A549 (cell line): Measurements from ENCODE around the gene PGC. TPM values are rescaled to one million over a fixed set of nuclear protein-coding genes. Genes with fewer than 3 reads are reported as not detected.

ENCODE experiments used
- ATAC-seq, 2 experiments: fragments of 200-7000 bp in 1 of 2; fragments of >200 bp in 1 of 2; cut with Nextera tagmentation in 1 of 2; cut with Tn5 transposase in 1 of 2; 3 replicates each; pipeline versions ENCODE4 v1.8.0 to v1.9.1; 2018 to 2020; ENCODE audit warnings: mild to moderate bottlenecking in 1 of 2, moderate library complexity in 1 of 2
- CTCF ChIA-PET: fragments of 300-600 bp; sonication (Branson Sonifier 250); formaldehyde crosslinking; extraction: SDS; loops from one replicate; lab custom pipeline; 2021; ENCODE audit warnings: antibody characterized with exemption, inconsistent platforms; lab: Yijun Ruan, JAX
- POLR2A ChIA-PET: fragments of 350-600 bp; formaldehyde crosslinking; extraction: SDS; loops from one replicate; lab custom pipeline; 2021; ENCODE audit warnings: antibody characterized with exemption, inconsistent platforms; lab: Yijun Ruan, JAX
- DNase-seq, 2 experiments: peaks; one replicate each; pipeline versions ENCODE4 v3.0.0 to v3.0.0-alpha.2; 2011 to 2016; ENCODE audit warnings: low read depth in 1 of 2, low spot score in 1 of 2
- FAIRE-seq: peaks from 2 replicates; lab custom pipeline; 2011; peaks lifted over from hg19 to GRCh38; lab: Jason Lieb, UNC
- H3K27ac ChIP-seq, 2 experiments: fragments of >200 bp; sonication (Bioruptor Twin); formaldehyde crosslinking; 3 replicates each; pipeline ENCODE4 v1.5.1; 2016 to 2017
- H3K4me1 ChIP-seq: fragments of >200 bp; sonication (Bioruptor Twin); formaldehyde crosslinking; 3 replicates; pipeline ENCODE4 v1.6.1; 2016
- H3K4me2 ChIP-seq: fragments of >200 bp; sonication (Bioruptor Twin); formaldehyde crosslinking; 3 replicates; pipeline ENCODE4 v1.6.1; 2016
- H3K4me3 ChIP-seq: fragments of >200 bp; sonication (Bioruptor Twin); formaldehyde crosslinking; 3 replicates; pipeline ENCODE4 v1.5.1; 2016
- H3K9me3 ChIP-seq: fragments of >200 bp; sonication (Bioruptor Twin); formaldehyde crosslinking; 3 replicates; pipeline ENCODE4 v1.6.1; 2016
- CBX2 ChIP-seq: fragments of 200-600 bp; sonication (generic); IDR thresholded peaks from 2 replicates; pipeline ENCODE4 v1.6.1; 2016; ENCODE audit warnings: low read depth, mild to moderate bottlenecking, borderline replicate concordance
- CHD2 ChIP-seq: fragments of 150-350 bp; IDR thresholded peaks from 2 replicates; pipeline ENCODE4 v1.6.1; 2014; ENCODE audit warnings: low read length; ENCODE audit not compliant: partially characterized antibody
- CHD4 ChIP-seq: fragments of 200-600 bp; sonication (generic); IDR thresholded peaks from 2 replicates; pipeline ENCODE4 v1.6.1; 2016; ENCODE audit warnings: antibody characterized with exemption, mild to moderate bottlenecking, borderline replicate concordance
- EHMT2 ChIP-seq: fragments of 200-600 bp; sonication (generic); IDR thresholded peaks from 2 replicates; pipeline ENCODE4 v1.6.1; 2016; ENCODE audit warnings: antibody characterized with exemption, low read depth, mild to moderate bottlenecking, moderate library complexity
- EP300 ChIP-seq, 2 experiments: fragments of >200 bp; sonication (Bioruptor Twin); formaldehyde crosslinking; IDR thresholded peaks; 2 replicates in 1 of 2; 3 replicates in 1 of 2; pipeline ENCODE4 v1.6.1; 2016 to 2017
- ESRRA ChIP-seq: fragments of 150-350 bp; IDR thresholded peaks from 2 replicates; pipeline ENCODE4 v1.6.1; 2014; ENCODE audit warnings: mild to moderate bottlenecking, low read length, borderline replicate concordance
- HEYL ChIP-seq: fragments of 250-450 bp; sonication (Bioruptor Pico); IDR thresholded peaks from 2 replicates; pipeline ENCODE4 v1.8.0; 2021; ENCODE audit warnings: mild to moderate bottlenecking, moderate library complexity
- HOXA7 ChIP-seq: fragments of 250-450 bp; sonication (Bioruptor Pico); IDR thresholded peaks from 2 replicates; pipeline ENCODE4 v1.5.0; 2020; ENCODE audit warnings: mild to moderate bottlenecking, moderate library complexity
- HOXB5 ChIP-seq: fragments of 250-450 bp; sonication (Bioruptor Pico); IDR thresholded peaks from 2 replicates; pipeline ENCODE4 v1.5.0; 2020; ENCODE audit warnings: mild to moderate bottlenecking, moderate library complexity
- JUNB ChIP-seq: fragments of >200 bp; sonication (Bioruptor Twin); formaldehyde crosslinking; IDR thresholded peaks from 2 replicates; pipeline ENCODE4 v1.6.1; 2016
- KDM5A ChIP-seq: fragments of 200-600 bp; sonication (generic); IDR thresholded peaks from 2 replicates; pipeline ENCODE4 v1.6.1; 2016; ENCODE audit warnings: antibody characterized with exemption, mild to moderate bottlenecking
- MAFK ChIP-seq: fragments of 450-650 bp; IDR thresholded peaks from 2 replicates; pipeline ENCODE4 v1.6.1; 2014; ENCODE audit not compliant: partially characterized antibody
- MYC ChIP-seq: IDR thresholded peaks from 2 replicates; pipeline ENCODE4 v1.6.1; 2012; ENCODE audit warnings: mild to moderate bottlenecking, inconsistent platforms, low read length, improper control_type of control experiment, borderline replicate concordance
- PHF8 ChIP-seq: fragments of 200-600 bp; sonication (generic); IDR thresholded peaks from 2 replicates; pipeline ENCODE4 v1.6.1; 2016; ENCODE audit warnings: low read depth, mild to moderate bottlenecking, antibody characterized with exemption, moderate library complexity, borderline replicate concordance
- RARB ChIP-seq: fragments of 250-450 bp; sonication (Bioruptor Pico); IDR thresholded peaks from 2 replicates; pipeline ENCODE4 v1.8.0; 2021; ENCODE audit warnings: mild to moderate bottlenecking, moderate library complexity
- RCOR1 ChIP-seq: fragments of 150-350 bp; IDR thresholded peaks from 2 replicates; pipeline ENCODE4 v1.6.1; 2014; ENCODE audit warnings: antibody characterized with exemption, low read length, low read depth
- RNF2 ChIP-seq: fragments of 200-600 bp; sonication (generic); IDR thresholded peaks from 2 replicates; pipeline ENCODE4 v1.6.1; 2016; ENCODE audit warnings: low read depth, mild to moderate bottlenecking, antibody characterized with exemption, moderate library complexity, borderline replicate concordance
- TFCP2L1 ChIP-seq: fragments of 250-450 bp; sonication (Bioruptor Pico); IDR thresholded peaks from 2 replicates; pipeline ENCODE4 v1.5.0; 2021; ENCODE audit warnings: mild to moderate bottlenecking
- TP53 ChIP-seq: fragments of 250-450 bp; sonication (Bioruptor Pico); IDR thresholded peaks from 2 replicates; pipeline ENCODE4 v1.5.0; 2021; ENCODE audit warnings: mild to moderate bottlenecking, moderate library complexity
- ZC3H11A ChIP-seq: fragments of 450-650 bp; IDR thresholded peaks from 2 replicates; pipeline ENCODE4 v1.6.1; 2014; ENCODE audit warnings: antibody characterized with exemption, mild to moderate bottlenecking
- ZFP36 ChIP-seq: fragments of 450-650 bp; IDR thresholded peaks from 2 replicates; pipeline ENCODE4 v1.6.1; 2014; ENCODE audit warnings: borderline replicate concordance; ENCODE audit not compliant: partially characterized antibody
- WGBS: methylation state at CpG from one replicate; pipeline ENCODE4 v1.1.6; 2017; ENCODE audit errors: missing lambda C conversion rate; 5-methylcytosine and 5-hydroxymethylcytosine counted together
- polyA plus RNA-seq, 4 experiments: library from polyadenylated mRNA; depleted of rRNA in 3 of 4; stranded (reverse); fragments of >200 nt; fragmentation: RNase III in 1 of 4; extraction: RNeasy Plus Mini Kit Qiagen cat#74134 plus additional on column Dnase treatment in 1 of 4; gene quantifications; 2 replicates in 3 of 4; 3 replicates in 1 of 4; pipeline ENCODE4 v1.2.3, GENCODE V29; 2011 to 2017
- TF ChIP-seq, protein P1 (sequence below): IDR thresholded peaks from 2 replicates; pipeline ENCODE4 v1.6.1; 2012
- TF ChIP-seq, protein P2 (sequence below): fragments of 150-350 bp; IDR thresholded peaks from 2 replicates; pipeline ENCODE4 v1.6.1; 2014; ENCODE audit warnings: low read depth, mild to moderate bottlenecking, low read length
- TF ChIP-seq, protein P3 (sequence below): fragments of 450-650 bp; IDR thresholded peaks from 2 replicates; pipeline ENCODE4 v1.6.1; 2014; ENCODE audit warnings: antibody characterized with exemption

Gene PGC
- polyA plus RNA-seq, 2 of the 4 experiments (the other 2 are of a cell fraction) = not detected

DNA sequence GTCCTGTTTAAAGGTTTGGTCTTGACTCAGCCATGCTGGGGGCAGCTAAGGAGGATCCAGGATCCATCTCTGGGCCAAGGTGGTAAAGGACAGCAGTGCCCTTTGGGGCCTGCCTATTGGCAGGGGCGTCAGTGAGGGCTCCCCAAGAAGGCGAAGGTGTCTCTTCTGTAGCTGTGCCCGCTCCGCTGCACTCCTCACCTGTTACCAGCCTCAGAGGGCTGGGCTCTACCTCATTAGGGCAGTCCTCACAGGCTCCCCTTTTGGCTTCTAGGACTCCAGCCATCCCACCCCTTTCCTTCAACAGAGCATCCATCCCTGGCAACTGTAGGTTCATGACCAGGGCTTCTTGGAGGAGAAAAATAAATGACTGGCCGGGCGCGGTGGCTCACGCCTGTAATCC is 22.2 kb upstream of the PGC start:
- H3K4me1 ChIP-seq = peaks cover 20% of the 10 kb centered on the region
- DNase-seq (no peak), ATAC-seq (no peak), FAIRE-seq (no peak)
- H3K9me3 ChIP-seq = no peaks in the 10 kb centered on the region
- no peak overlapping the region for H3K4me3 ChIP-seq
- TF ChIP-seq, protein P1, sequence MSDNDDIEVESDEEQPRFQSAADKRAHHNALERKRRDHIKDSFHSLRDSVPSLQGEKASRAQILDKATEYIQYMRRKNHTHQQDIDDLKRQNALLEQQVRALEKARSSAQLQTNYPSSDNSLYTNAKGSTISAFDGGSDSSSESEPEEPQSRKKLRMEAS = no peak
- TF ChIP-seq, protein P2, sequence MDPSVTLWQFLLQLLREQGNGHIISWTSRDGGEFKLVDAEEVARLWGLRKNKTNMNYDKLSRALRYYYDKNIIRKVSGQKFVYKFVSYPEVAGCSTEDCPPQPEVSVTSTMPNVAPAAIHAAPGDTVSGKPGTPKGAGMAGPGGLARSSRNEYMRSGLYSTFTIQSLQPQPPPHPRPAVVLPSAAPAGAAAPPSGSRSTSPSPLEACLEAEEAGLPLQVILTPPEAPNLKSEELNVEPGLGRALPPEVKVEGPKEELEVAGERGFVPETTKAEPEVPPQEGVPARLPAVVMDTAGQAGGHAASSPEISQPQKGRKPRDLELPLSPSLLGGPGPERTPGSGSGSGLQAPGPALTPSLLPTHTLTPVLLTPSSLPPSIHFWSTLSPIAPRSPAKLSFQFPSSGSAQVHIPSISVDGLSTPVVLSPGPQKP = no peak
- no peak for TF ChIP-seq EP300 (IDR thresholded peaks at IDR 0.05)
- no peak for TF ChIP-seq HEYL (CRISPR knock-in tag)
- no peak for TF ChIP-seq ZC3H11A
- TF ChIP-seq MAFK = no peak
- TF ChIP-seq CHD4 = no peak
- TF ChIP-seq HOXA7 (CRISPR knock-in tag) = no peak
- TF ChIP-seq RNF2 = no peak
- no peak for TF ChIP-seq EHMT2
- TF ChIP-seq MYC = no peak
- TF ChIP-seq, protein P3, sequence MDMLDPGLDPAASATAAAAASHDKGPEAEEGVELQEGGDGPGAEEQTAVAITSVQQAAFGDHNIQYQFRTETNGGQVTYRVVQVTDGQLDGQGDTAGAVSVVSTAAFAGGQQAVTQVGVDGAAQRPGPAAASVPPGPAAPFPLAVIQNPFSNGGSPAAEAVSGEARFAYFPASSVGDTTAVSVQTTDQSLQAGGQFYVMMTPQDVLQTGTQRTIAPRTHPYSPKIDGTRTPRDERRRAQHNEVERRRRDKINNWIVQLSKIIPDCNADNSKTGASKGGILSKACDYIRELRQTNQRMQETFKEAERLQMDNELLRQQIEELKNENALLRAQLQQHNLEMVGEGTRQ = no peak
- TF ChIP-seq ZFP36 = no peak
- TF ChIP-seq PHF8 = no peak
- no peak for TF ChIP-seq ESRRA
- no peak overlapping the region for H3K4me2 ChIP-seq
- CTCF ChIA-PET = interaction anchor here (1.1 to 1.4 kb wide), 3 partner anchors 10 to 378 kb away, joined by 3 to 4 read pairs (median 3); partner anchors contain the start of gene FRS3
- WGBS = 96% methylated on average over 5 of the region's 8 CpGs
- POLR2A ChIA-PET = interaction anchor here (0.6 kb wide), 1 partner anchor 15 kb away, joined by 3 read pairs; no protein-coding TSS in a partner anchor
- peak overlapping the region in 1 of 2 experiments; percentile 59; a peak in 1 of 6 replicates for H3K27ac ChIP-seq

DNA sequence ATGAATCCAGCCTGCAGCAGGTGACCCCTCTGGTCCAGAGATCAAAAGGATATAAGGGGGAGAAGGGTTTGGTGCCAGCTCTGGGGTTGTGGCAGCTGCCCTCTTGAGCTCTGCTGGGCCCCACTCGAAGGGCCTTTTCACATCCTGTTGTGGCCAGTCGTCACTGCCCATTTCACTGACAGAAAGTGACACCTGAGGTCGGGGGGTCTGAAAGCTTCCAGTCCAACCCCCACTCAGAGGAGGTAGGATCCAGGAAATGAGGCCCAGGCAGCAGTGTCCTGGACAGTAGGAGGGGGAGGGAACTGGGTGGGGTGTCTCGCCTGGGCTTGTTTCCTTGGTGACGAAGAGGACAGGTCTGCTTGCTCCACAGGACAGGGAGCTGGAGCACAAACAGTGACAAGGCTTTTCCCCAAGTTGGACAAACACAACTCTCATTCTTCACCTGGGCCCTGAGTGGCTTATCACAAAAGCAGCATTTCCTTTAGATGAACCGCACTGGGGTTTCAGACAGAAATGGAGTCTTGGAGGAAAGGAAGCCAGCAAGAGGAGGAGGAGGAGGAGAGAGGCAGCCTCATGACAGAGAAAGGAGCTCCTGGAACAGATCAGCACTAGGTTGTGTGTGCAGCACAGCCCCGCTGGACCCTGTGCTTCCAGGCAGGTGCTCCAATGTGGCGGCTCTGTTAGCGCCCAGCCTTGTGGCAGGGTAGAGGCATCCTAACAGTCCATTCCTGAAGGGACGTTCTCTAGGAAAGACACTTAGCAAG is 21.5 kb upstream of the PGC start:
- ChIA-PET POLR2A (interaction anchor here (0.7 to 0.9 kb wide), 2 partner anchors 55 to 84 kb away, joined by 3 read pairs; no protein-coding TSS in a partner anchor), CTCF (interaction anchor here (1.1 to 1.4 kb wide), 4 partner anchors 11 to 400 kb away, joined by 3 to 4 read pairs (median 3); partner anchors contain the start of gene FRS3)
- FAIRE-seq (no peak), ATAC-seq (peak in 1 of 2 experiments; percentile 29; a peak in 1 of 6 replicates), DNase-seq (peak in 1 of 2 experiments; percentile 12)
- 82% methylated on average over 8 of the region's 10 CpGs for WGBS
- no peaks in the 10 kb centered on the region for H3K9me3 ChIP-seq
- H3K4me1 ChIP-seq = peaks cover 20% of the 10 kb centered on the region
- H3K27ac ChIP-seq = peak overlapping the region in 1 of 2 experiments; percentile 59; a peak in 3 of 6 replicates
- TF ChIP-seq CHD4 (no peak), PHF8 (no peak), TFCP2L1 (CRISPR knock-in tag) (no peak), RNF2 (no peak), TP53 (CRISPR knock-in tag) (no peak), CBX2 (no peak), HEYL (CRISPR knock-in tag) (no peak), HOXB5 (CRISPR knock-in tag) (no peak), RARB (CRISPR knock-in tag) (no peak), KDM5A (no peak), RCOR1 (no peak), ZFP36 (no peak), CHD2 (no peak), EHMT2 (no peak), JUNB (no peak)
- no peak overlapping the region for H3K4me3 ChIP-seq
- H3K4me2 ChIP-seq = no peak overlapping the region
